ENCODE measurements around the gene KCNK6. TPM values are rescaled to one million over a fixed set of nuclear protein-coding genes. Genes with fewer than 3 reads are reported as not detected.

The KCNK6 gene
- total RNA-seq, 2 donors from 2014 or later: 1.3 to 3.8 TPM

GRCh38 chr19:38371081-38371480 lies 51.4 kb downstream of the KCNK6 start:
- DNase-seq (ENCODE audit: low spot score): no peak
- Histone ChIP-seq H3K9me3 (no peaks in the 10 kb centered on the region), H3K27ac (no peak overlapping the region), H3K4me3 (no peak overlapping the region), H3K36me3 (peaks cover 1% of the 10 kb centered on the region), H3K4me1 (peaks cover 0 to 15% of the 10 kb centered on the region in 2 donors), H3K27me3 (no peaks in the 10 kb centered on the region)
- TF ChIP-seq CTCF (IDR thresholded peaks at IDR 0.05): no peak

- no peaks in the 10 kb centered on the region for H3K27me3 ChIP-seq
- no peaks in the 10 kb centered on the region for H3K9me3 ChIP-seq
- H3K27ac ChIP-seq: peak overlapping the region; percentile 91 to 92
- peaks cover 22% of the 10 kb centered on the region for H3K36me3 ChIP-seq
- TF ChIP-seq CTCF (IDR thresholded peaks at IDR 0.05): no peak
- H3K4me3 ChIP-seq: peak overlapping the region; percentile 27 to 91
- H3K4me1 ChIP-seq: peaks cover 0 to 28% of the 10 kb centered on the region in 2 donors
- DNase-seq (ENCODE audit: low spot score): no peak
These were observed 54.3 kb downstream of the KCNK6 start for GRCh38 chr19:38373907-38374331.

- peak within 1 kb of the TSS; percentile 91 to 92 for H3K27ac ChIP-seq
- peaks cover 0 to 28% of the 10 kb centered on the region in 2 donors for H3K4me1 ChIP-seq
- H3K27me3 ChIP-seq: no peaks in the 10 kb centered on the region
- peaks cover 28% of the 10 kb centered on the region for H3K36me3 ChIP-seq
- peak within 1 kb of the TSS; percentile 82 to 91 for H3K4me3 ChIP-seq
- no peak for TF ChIP-seq CTCF (IDR thresholded peaks at IDR 0.05)
- no peaks in the 10 kb centered on the region for H3K9me3 ChIP-seq
- DNase-seq (ENCODE audit: low spot score): peak; percentile 100
These were observed 54.9 kb downstream of the KCNK6 start, which contains the start of gene PSMD8 for GRCh38 chr19:38374332-38375097. Gene PSMD8, plus strand, starts transcription at chr19:38374571. Its CDS starts 31 bp downstream, at chr19:38374602.

- peak overlapping the region; percentile 82 to 91 for H3K4me3 ChIP-seq
- H3K27me3 ChIP-seq: no peaks in the 10 kb centered on the region
- TF ChIP-seq CTCF (IDR thresholded peaks at IDR 0.05): no peak
These were observed 55.5 kb downstream of the KCNK6 start for GRCh38 chr19:38375098-38375493.

GRCh38 chr19:38375748-38376147 lies 56.1 kb downstream of the KCNK6 start:
- TF ChIP-seq CTCF (IDR thresholded peaks at IDR 0.05): no peak
- H3K27me3 ChIP-seq: no peaks in the 10 kb centered on the region
- peak overlapping the region; percentile 82 to 91 for H3K4me3 ChIP-seq
- H3K4me1 ChIP-seq: peaks cover 0 to 28% of the 10 kb centered on the region in 2 donors
- H3K36me3 ChIP-seq: peaks cover 40% of the 10 kb centered on the region
- no peak for DNase-seq (ENCODE audit: low spot score)
- no peaks in the 10 kb centered on the region for H3K9me3 ChIP-seq
- peak overlapping the region; percentile 91 to 92 for H3K27ac ChIP-seq

More at GRCh38 chr19:38375098-38375493, 55.5 kb downstream of the KCNK6 start:
- H3K4me1 ChIP-seq: peaks cover 0 to 28% of the 10 kb centered on the region in 2 donors
- peaks cover 34% of the 10 kb centered on the region for H3K36me3 ChIP-seq
- no peaks in the 10 kb centered on the region for H3K9me3 ChIP-seq
- DNase-seq (ENCODE audit: low spot score): no peak
- H3K27ac ChIP-seq: peak overlapping the region; percentile 91 to 92

Measured in right atrium auricular region (tissue), 2 donors.